ENCODE data around the gene RBPJ. TPM values are rescaled to one million over a fixed set of nuclear protein-coding genes. Genes with fewer than 3 reads are reported as not detected.

The RBPJ gene
- total RNA-seq, 2 donors from 2014 or later = 41.7 to 98.2 TPM

DNA sequence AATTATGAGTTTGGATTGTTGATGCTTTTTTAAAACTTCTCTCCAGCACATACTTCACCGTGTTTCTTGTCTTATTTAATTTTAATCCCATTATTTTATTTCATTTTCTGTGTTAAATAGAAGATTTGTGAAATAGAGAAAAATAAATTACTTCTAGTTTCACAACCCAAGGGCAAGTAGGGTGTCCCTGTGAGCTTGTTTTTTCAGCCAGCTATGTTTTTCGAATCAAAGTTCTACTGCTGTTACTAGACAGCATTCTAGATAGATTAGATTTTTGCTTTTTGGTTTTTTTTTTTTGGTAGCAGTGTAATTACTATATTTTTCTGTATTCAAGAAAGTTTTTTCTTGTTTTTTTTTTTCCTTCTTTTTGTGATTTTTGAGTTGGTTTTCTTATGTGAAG is 59.9 kb downstream of the RBPJ start:
- TF ChIP-seq, protein P1, sequence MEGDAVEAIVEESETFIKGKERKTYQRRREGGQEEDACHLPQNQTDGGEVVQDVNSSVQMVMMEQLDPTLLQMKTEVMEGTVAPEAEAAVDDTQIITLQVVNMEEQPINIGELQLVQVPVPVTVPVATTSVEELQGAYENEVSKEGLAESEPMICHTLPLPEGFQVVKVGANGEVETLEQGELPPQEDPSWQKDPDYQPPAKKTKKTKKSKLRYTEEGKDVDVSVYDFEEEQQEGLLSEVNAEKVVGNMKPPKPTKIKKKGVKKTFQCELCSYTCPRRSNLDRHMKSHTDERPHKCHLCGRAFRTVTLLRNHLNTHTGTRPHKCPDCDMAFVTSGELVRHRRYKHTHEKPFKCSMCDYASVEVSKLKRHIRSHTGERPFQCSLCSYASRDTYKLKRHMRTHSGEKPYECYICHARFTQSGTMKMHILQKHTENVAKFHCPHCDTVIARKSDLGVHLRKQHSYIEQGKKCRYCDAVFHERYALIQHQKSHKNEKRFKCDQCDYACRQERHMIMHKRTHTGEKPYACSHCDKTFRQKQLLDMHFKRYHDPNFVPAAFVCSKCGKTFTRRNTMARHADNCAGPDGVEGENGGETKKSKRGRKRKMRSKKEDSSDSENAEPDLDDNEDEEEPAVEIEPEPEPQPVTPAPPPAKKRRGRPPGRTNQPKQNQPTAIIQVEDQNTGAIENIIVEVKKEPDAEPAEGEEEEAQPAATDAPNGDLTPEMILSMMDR (IDR thresholded peaks at IDR 0.05) = no peak
- H3K4me3 ChIP-seq = no peak overlapping the region
- no peaks in the 10 kb centered on the region for H3K27me3 ChIP-seq
- H3K9me3 ChIP-seq = no peaks in the 10 kb centered on the region
- H3K27ac ChIP-seq = no peak overlapping the region
- H3K36me3 ChIP-seq = no peaks in the 10 kb centered on the region
- no peak overlapping the region for H3K9ac ChIP-seq (ENCODE audit: low read depth in 2 of 2, low read length in 2 of 2)
- DNase-seq = no peak
- intact Hi-C loops (cut with DNase I) = no loop called here
- H3K4me1 ChIP-seq = no peaks in the 10 kb centered on the region

DNA sequence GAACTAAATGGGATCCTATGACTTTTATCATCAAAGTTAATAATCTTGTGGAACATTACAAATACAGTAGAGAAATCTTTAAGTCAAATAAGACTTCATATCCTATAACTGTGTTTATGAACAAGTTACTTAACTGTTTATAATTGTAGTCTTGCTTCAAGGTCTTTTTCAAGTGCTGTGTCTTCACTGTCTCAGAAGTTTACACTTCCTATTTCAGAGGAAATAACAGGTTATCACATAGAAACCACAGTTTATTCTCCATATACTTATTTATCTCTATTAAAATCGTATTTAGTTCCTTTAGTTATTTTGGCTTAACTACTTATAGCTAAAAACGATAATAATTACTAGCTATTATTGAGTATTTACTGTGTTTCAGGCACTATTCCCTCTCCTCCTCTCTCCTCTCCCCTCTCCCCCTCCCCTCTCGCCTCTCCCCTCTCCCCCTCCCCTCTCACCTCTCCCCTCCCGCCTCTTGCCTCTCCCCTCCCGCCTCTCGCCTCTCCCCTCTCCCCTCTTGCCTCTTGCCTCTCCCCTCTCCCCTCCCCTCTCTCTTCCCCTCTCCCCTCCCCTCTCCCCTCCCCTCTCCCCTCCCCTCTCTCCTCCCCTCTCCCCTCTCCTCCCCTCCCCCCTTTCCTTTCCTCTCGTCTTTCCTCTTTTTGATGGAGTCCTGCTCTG is 63.7 kb downstream of the RBPJ start:
- Histone ChIP-seq H3K4me3 (no peak overlapping the region), H3K36me3 (no peaks in the 10 kb centered on the region), H3K4me1 (no peaks in the 10 kb centered on the region), H3K9ac (ENCODE audit: low read depth in 2 of 2, low read length in 2 of 2) (no peak overlapping the region), H3K27ac (no peak overlapping the region), H3K27me3 (no peaks in the 10 kb centered on the region), H3K9me3 (no peaks in the 10 kb centered on the region)
- DNase-seq = no peak
- intact Hi-C loops (cut with DNase I) = no loop called here
- TF ChIP-seq, protein P1 (IDR thresholded peaks at IDR 0.05) = no peak

DNA sequence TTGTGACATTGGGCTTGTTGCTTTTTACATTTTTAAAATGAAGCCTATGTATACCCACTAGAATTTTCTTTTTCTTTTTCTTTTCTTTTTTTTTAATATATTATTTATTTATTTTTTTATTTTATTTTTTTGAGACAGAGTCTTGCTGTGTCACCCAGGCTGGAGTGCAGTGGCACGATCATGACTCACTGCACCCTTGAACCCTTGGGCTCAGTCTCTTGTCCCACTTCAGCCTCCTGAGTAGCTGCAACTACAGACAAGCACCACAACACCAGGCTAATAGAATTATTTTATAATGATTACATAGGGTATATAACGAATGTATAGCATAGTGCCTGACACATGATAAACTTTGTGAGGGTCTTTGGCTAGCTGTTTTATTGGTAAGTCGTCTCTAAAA is 64.9 kb downstream of the RBPJ start:
- TF ChIP-seq, protein P1 (IDR thresholded peaks at IDR 0.05) = no peak
- Histone ChIP-seq H3K9ac (ENCODE audit: low read depth in 2 of 2, low read length in 2 of 2) (no peak overlapping the region), H3K27ac (no peak overlapping the region), H3K36me3 (no peaks in the 10 kb centered on the region), H3K9me3 (no peaks in the 10 kb centered on the region), H3K27me3 (no peaks in the 10 kb centered on the region), H3K4me3 (no peak overlapping the region), H3K4me1 (no peaks in the 10 kb centered on the region)
- intact Hi-C loops (cut with DNase I) = no loop called here
- DNase-seq = no peak

- H3K27ac ChIP-seq = no peak overlapping the region
- no peaks in the 10 kb centered on the region for H3K9me3 ChIP-seq
- TF ChIP-seq, protein P1 (IDR thresholded peaks at IDR 0.05) = no peak
- no peaks in the 10 kb centered on the region for H3K36me3 ChIP-seq
- no peaks in the 10 kb centered on the region for H3K4me1 ChIP-seq
- no peaks in the 10 kb centered on the region for H3K27me3 ChIP-seq
- H3K4me3 ChIP-seq = no peak overlapping the region
- intact Hi-C loops (cut with DNase I) = no loop called here
- no peak for DNase-seq
- H3K9ac ChIP-seq (ENCODE audit: low read depth in 2 of 2, low read length in 2 of 2) = no peak overlapping the region
Observed at GRCh38 chr4:26386386-26386785, 65.6 kb downstream of the RBPJ start.

DNA sequence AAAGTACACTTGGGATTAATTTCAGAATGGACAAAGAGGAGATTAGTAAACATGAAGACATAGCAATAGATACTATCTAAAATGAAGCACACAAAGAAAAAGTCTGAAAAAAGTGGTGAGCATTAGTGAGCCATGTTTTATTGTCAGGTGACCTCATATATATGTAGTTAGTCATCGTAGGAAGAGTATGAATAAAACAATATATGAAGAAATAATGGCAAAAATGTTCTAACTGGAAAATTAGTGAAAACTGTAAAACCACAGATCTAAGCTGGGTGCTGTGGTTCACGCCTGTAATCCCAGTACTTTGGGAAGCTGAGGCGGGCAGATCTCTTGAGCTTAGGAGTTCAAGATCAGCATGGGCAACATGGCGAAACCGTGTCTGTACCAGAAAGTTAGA is 67.9 kb downstream of the RBPJ start:
- Histone ChIP-seq H3K9ac (ENCODE audit: low read depth in 2 of 2, low read length in 2 of 2) (no peak overlapping the region), H3K27ac (no peak overlapping the region), H3K4me1 (no peaks in the 10 kb centered on the region), H3K27me3 (no peaks in the 10 kb centered on the region), H3K4me3 (no peak overlapping the region), H3K36me3 (no peaks in the 10 kb centered on the region), H3K9me3 (no peaks in the 10 kb centered on the region)
- intact Hi-C loops (cut with DNase I) = no loop called here
- TF ChIP-seq, protein P1 (IDR thresholded peaks at IDR 0.05) = no peak
- no peak for DNase-seq
